HG03039 (cell line): ENCODE data around the gene TPRG1L.
"Not testable (repeated sequence)": the region's sequence is repeated elsewhere in the genome, so short reads cannot be mapped to it uniquely, and the experiment has no call there.

Source experiments
- ATAC-seq: cut with Tn5 transposase; IDR thresholded peaks from one replicate; pipeline ENCODE4 v1.9.1; 2021; ENCODE audit warnings: mild to moderate bottlenecking, moderate library complexity; ENCODE audit not compliant: unreplicated experiment

Gene TPRG1L

GRCh38 chr1:3607703-3608065, 17.1 kb upstream of the TPRG1L start:
- no peak for ATAC-seq

GRCh38 chr1:3608154-3608553, 16.7 kb upstream of the TPRG1L start:
- ATAC-seq = no peak

GRCh38 chr1:3609016-3609768, 15.6 kb upstream of the TPRG1L start:
- no peak for ATAC-seq

- ATAC-seq = no peak
Measured at GRCh38 chr1:3609769-3610526, 14.9 kb upstream of the TPRG1L start.

GRCh38 chr1:3610527-3611169, 14.2 kb upstream of the TPRG1L start:
- no peak for ATAC-seq

GRCh38 chr1:3611170-3612019, 13.4 kb upstream of the TPRG1L start, which contains the start of gene MEGF6:
Gene MEGF6 (minus strand): TSS chr1:3611508. CDS start chr1:3611268, 240 bp downstream.
- ATAC-seq = no peak

GRCh38 chr1:3612123-3612522, 12.7 kb upstream of the TPRG1L start:
- no peak for ATAC-seq

- ATAC-seq = no peak
Measured at GRCh38 chr1:3614755-3615742, 9.8 kb upstream of the TPRG1L start.

GRCh38 chr1:3616861-3617260, 8.0 kb upstream of the TPRG1L start:
- no peak for ATAC-seq

GRCh38 chr1:3617806-3618345, 6.9 kb upstream of the TPRG1L start:
- no peak for ATAC-seq

- ATAC-seq = no peak
Measured at GRCh38 chr1:3618531-3618880, 6.3 kb upstream of the TPRG1L start.

- ATAC-seq = no peak
Measured at GRCh38 chr1:3618881-3619671, 5.7 kb upstream of the TPRG1L start.

- no peak for ATAC-seq
Measured at GRCh38 chr1:3620708-3621107, 4.1 kb upstream of the TPRG1L start.

GRCh38 chr1:3621151-3621671, 3.6 kb upstream of the TPRG1L start:
- ATAC-seq = not testable (repeated sequence)

GRCh38 chr1:3622102-3622501, 2.7 kb upstream of the TPRG1L start:
- ATAC-seq = not testable (repeated sequence)

- no peak for ATAC-seq
Measured at GRCh38 chr1:3623441-3624199, 1.2 kb upstream of the TPRG1L start.

GRCh38 chr1:3625151-3625907, 514 bp downstream of the TPRG1L start:
- ATAC-seq = peak; percentile 4
